Measurements from ENCODE around the gene ABT1. TPM values are rescaled to one million over a fixed set of nuclear protein-coding genes. Genes with fewer than 3 reads are reported as not detected.

ABT1 gene
- polyA plus RNA-seq, 1 donor (not counting 4 experiments of a cell fraction or from before 2014, with no cell fraction given): 16.8 TPM

DNA sequence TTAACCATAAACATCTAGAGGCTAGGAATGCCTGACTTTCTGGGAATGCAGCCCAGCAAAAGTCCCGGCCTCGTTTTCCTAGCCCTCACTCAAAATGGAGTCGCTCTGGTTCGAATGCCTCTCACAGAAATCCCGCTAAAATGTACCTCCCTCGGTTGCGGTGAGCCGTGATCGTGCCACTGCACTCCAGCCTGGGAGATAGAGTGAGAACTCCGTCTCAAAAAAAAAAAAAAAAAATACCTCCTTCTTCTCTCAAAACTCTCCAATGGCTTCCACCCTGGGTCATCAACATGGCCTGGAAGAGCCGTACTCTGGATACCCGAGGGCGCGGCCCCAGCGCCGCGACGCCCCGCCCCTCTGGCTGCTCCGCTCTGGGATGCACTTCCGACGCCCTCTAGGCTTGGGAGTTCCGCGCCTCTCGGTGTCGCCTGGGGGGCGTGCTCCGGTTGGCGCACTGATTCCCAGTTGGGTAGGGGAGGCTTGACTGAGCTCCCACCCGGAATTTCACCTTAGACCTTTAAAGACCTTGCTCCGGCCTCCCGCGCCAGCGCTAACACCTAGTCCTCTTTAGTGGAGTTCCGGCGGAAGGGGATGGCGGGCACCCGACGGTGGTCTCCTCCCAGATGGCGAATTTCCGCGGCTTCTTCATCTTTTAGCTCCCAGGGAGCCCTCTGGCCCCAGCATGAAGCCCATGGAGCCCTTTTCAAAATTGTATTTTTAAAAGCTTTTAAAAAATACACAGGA, 46.3 kb upstream of the ABT1 start:
- H3K27ac ChIP-seq (ENCODE audit: control insufficient read depth, insufficient read depth, low read length): no peak overlapping the region
- no peaks in the 10 kb centered on the region for H4K20me1 ChIP-seq (ENCODE audit: control insufficient read depth, extremely low read depth, insufficient read depth, low read length)
- H3K4me3 ChIP-seq (ENCODE audit: control insufficient read depth in 2 of 3, extremely low read depth in 1 of 3, insufficient read depth in 2 of 3, low read depth in 1 of 3, low read length in 3 of 3): peak overlapping the region; percentile 38 to 64 (median 62)
- no peaks in the 10 kb centered on the region for H3K9me1 ChIP-seq (ENCODE audit: control insufficient read depth, extremely low read depth, insufficient read depth, low read length)
- DNase-seq (ENCODE audit: low read depth, low spot score) (no peak), FAIRE-seq (no peak)
- no peaks in the 10 kb centered on the region for H3K9me3 ChIP-seq (ENCODE audit: control insufficient read depth, low read depth, low read length)
- H3K79me2 ChIP-seq (ENCODE audit: control insufficient read depth, insufficient read depth, low read length): no peaks in the 10 kb centered on the region
- H3K9ac ChIP-seq (ENCODE audit: control insufficient read depth, extremely low read depth, insufficient read depth, low read length): peak overlapping the region; percentile 47
- H3K4me2 ChIP-seq (ENCODE audit: control insufficient read depth, extremely low read depth, insufficient read depth, low read depth, low read length): peak overlapping the region; percentile 66
- TF ChIP-seq, protein P1, sequence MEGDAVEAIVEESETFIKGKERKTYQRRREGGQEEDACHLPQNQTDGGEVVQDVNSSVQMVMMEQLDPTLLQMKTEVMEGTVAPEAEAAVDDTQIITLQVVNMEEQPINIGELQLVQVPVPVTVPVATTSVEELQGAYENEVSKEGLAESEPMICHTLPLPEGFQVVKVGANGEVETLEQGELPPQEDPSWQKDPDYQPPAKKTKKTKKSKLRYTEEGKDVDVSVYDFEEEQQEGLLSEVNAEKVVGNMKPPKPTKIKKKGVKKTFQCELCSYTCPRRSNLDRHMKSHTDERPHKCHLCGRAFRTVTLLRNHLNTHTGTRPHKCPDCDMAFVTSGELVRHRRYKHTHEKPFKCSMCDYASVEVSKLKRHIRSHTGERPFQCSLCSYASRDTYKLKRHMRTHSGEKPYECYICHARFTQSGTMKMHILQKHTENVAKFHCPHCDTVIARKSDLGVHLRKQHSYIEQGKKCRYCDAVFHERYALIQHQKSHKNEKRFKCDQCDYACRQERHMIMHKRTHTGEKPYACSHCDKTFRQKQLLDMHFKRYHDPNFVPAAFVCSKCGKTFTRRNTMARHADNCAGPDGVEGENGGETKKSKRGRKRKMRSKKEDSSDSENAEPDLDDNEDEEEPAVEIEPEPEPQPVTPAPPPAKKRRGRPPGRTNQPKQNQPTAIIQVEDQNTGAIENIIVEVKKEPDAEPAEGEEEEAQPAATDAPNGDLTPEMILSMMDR (optimal IDR thresholded peaks at IDR 0.05 in 1 of 3, IDR thresholded peaks at IDR 0.05 in 1 of 3, conservative IDR thresholded peaks at IDR 0.05 in 1 of 3; ENCODE audit: extremely low read depth in 1 of 3, insufficient read depth in 2 of 3, low read length in 3 of 3): peak in 1 of 3 experiments; percentile 17
- TF ChIP-seq EZH2 (IDR thresholded peaks at IDR 0.05; ENCODE audit: low read length): no peak
- H3K36me3 ChIP-seq (ENCODE audit: control insufficient read depth in 2 of 2, extremely low read depth in 1 of 2, insufficient read depth in 2 of 2, low read length in 2 of 2): no peaks in the 10 kb centered on the region
- peak overlapping the region; percentile 84 for H2AFZ ChIP-seq (ENCODE audit: control insufficient read depth, low read length)
- H3K27me3 ChIP-seq (ENCODE audit: control insufficient read depth, extremely low read depth, insufficient read depth, low read length): no peaks in the 10 kb centered on the region
- dilution Hi-C loops (cut with MboI; ENCODE audit: extremely low pct_ligation_motif_present, low sequenced_read_pairs): no loop called here
- H3K4me1 ChIP-seq (ENCODE audit: control insufficient read depth, extremely low read depth, insufficient read depth, low read length): peaks cover 16% of the 10 kb centered on the region

DNA sequence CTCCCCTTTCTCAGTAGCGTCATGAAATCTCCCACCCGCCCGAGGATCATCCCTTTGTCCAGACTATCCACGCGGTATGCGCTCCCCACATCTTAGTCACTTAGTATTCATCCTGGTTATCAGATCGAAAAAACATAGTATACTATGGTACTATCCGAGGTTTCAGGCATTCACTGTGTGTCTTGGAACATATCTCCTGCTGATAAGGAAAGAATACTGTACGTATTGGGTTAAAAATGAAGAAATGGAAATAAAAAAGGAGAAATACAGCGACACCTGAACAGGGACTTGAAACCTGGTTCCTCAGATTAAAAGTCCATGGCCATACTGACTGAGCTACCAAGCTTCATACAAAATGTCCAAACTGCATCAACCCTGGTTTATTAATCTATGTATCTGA, 44.5 kb upstream of the ABT1 start:
- Histone ChIP-seq H3K36me3 (ENCODE audit: control insufficient read depth in 2 of 2, extremely low read depth in 1 of 2, insufficient read depth in 2 of 2, low read length in 2 of 2) (no peaks in the 10 kb centered on the region), H3K27me3 (ENCODE audit: control insufficient read depth, extremely low read depth, insufficient read depth, low read length) (no peaks in the 10 kb centered on the region), H3K79me2 (ENCODE audit: control insufficient read depth, insufficient read depth, low read length) (no peaks in the 10 kb centered on the region), H3K4me1 (ENCODE audit: control insufficient read depth, extremely low read depth, insufficient read depth, low read length) (peaks cover 20% of the 10 kb centered on the region), H3K9me3 (ENCODE audit: control insufficient read depth, low read depth, low read length) (no peaks in the 10 kb centered on the region), H2AFZ (ENCODE audit: control insufficient read depth, low read length) (no peak overlapping the region), H3K4me3 (ENCODE audit: control insufficient read depth in 2 of 3, extremely low read depth in 1 of 3, insufficient read depth in 2 of 3, low read depth in 1 of 3, low read length in 3 of 3) (no peak overlapping the region), H3K27ac (ENCODE audit: control insufficient read depth, insufficient read depth, low read length) (no peak overlapping the region), H3K9ac (ENCODE audit: control insufficient read depth, extremely low read depth, insufficient read depth, low read length) (no peak overlapping the region), H4K20me1 (ENCODE audit: control insufficient read depth, extremely low read depth, insufficient read depth, low read length) (no peaks in the 10 kb centered on the region), H3K9me1 (ENCODE audit: control insufficient read depth, extremely low read depth, insufficient read depth, low read length) (no peaks in the 10 kb centered on the region), H3K4me2 (ENCODE audit: control insufficient read depth, extremely low read depth, insufficient read depth, low read depth, low read length) (no peak overlapping the region)
- no peak for TF ChIP-seq EZH2 (IDR thresholded peaks at IDR 0.05; ENCODE audit: low read length)
- TF ChIP-seq, protein P1 (optimal IDR thresholded peaks at IDR 0.05 in 1 of 3, IDR thresholded peaks at IDR 0.05 in 1 of 3, conservative IDR thresholded peaks at IDR 0.05 in 1 of 3; ENCODE audit: extremely low read depth in 1 of 3, insufficient read depth in 2 of 3, low read length in 3 of 3): no peak
- dilution Hi-C loops (cut with MboI; ENCODE audit: extremely low pct_ligation_motif_present, low sequenced_read_pairs): no loop called here
- no peak for FAIRE-seq
- no peak for DNase-seq (ENCODE audit: low read depth, low spot score)

Data from keratinocyte (primary cell).